OCI-LY1 (cell line): ENCODE results near the gene MEFV.

ENCODE experiments used
- H2AFZ ChIP-seq: fragments of 200-600 bp; sonication (generic), shearing (Covaris generic); 2 replicates; pipeline ENCODE4 v1.6.0; 2014; ENCODE audit warnings: antibody characterized with exemption, mild to moderate bottlenecking, low read length
- H3F3A ChIP-seq: fragments of 200-600 bp; sonication (generic), shearing (Covaris generic); 2 replicates; pipeline ENCODE4 v1.6.0; 2014; ENCODE audit warnings: mild to moderate bottlenecking, antibody characterized with exemption, low read length, moderate library complexity; ENCODE audit not compliant: insufficient read depth
- H3K27ac ChIP-seq: fragments of 200-600 bp; sonication (generic); 2 replicates; pipeline ENCODE4 v1.5.1; 2014; ENCODE audit warnings: low read length, mixed run types, mild to moderate bottlenecking, low read depth; ENCODE audit not compliant: poor library complexity, severe bottlenecking
- H3K27me3 ChIP-seq: fragments of 200-600 bp; sonication (generic); 2 replicates; pipeline ENCODE4 v1.6.0; 2014; ENCODE audit warnings: antibody characterized with exemption, mild to moderate bottlenecking, low read length, moderate library complexity; ENCODE audit not compliant: insufficient read depth
- H3K36me3 ChIP-seq: fragments of 200-600 bp; sonication (generic); 2 replicates; pipeline ENCODE4 v1.6.1; 2014; ENCODE audit warnings: mild to moderate bottlenecking, antibody characterized with exemption, low read length, moderate library complexity, mixed read lengths; ENCODE audit not compliant: insufficient read depth
- H3K4me1 ChIP-seq: fragments of 200-600 bp; sonication (generic); 2 replicates; pipeline ENCODE4 v1.5.1; 2014; ENCODE audit warnings: mild to moderate bottlenecking, low read length, moderate library complexity; ENCODE audit not compliant: insufficient read depth, severe bottlenecking
- H3K4me2 ChIP-seq: fragments of 200-600 bp; sonication (generic), shearing (Covaris generic); 2 replicates; pipeline ENCODE4 v1.6.1; 2014; ENCODE audit warnings: low read length
- H3K4me3 ChIP-seq: fragments of 200-600 bp; sonication (generic); 2 replicates; pipeline ENCODE4 v1.5.1; 2014; ENCODE audit warnings: low read length, low read depth, mild to moderate bottlenecking, mixed read lengths; ENCODE audit not compliant: poor library complexity, severe bottlenecking
- H3K79me2 ChIP-seq: fragments of 200-600 bp; shearing (Covaris generic); 2 replicates; pipeline ENCODE4 v1.6.1; 2016; ENCODE audit warnings: mixed run types, low read length, mixed read lengths; ENCODE audit not compliant: insufficient read depth
- H3K9ac ChIP-seq: fragments of 200-600 bp; sonication (generic), shearing (Covaris generic); 2 replicates; pipeline ENCODE4 v1.6.1; 2014; ENCODE audit warnings: mild to moderate bottlenecking, low read length, mixed read lengths
- H3K9me2 ChIP-seq: fragments of 200-600 bp; sonication (generic), shearing (Covaris generic); 2 replicates; pipeline ENCODE4 v1.6.1; 2014; ENCODE audit warnings: low read depth, mild to moderate bottlenecking, low read length, mixed read lengths
- H3K9me3 ChIP-seq: fragments of 200-600 bp; shearing (Covaris generic); 2 replicates; pipeline ENCODE4 v1.6.1; 2014; ENCODE audit warnings: low read length, mixed read lengths
- H4K20me1 ChIP-seq: fragments of 200-600 bp; sonication (generic), shearing (Covaris generic); 2 replicates; pipeline ENCODE4 v1.6.0; 2016; ENCODE audit warnings: mild to moderate bottlenecking, low read length; ENCODE audit not compliant: insufficient read depth
- CTCF ChIP-seq: fragments of 200-600 bp; sonication (generic), shearing (Covaris generic); IDR thresholded peaks from 2 replicates; pipeline ENCODE4 v1.5.1; 2017; ENCODE audit warnings: mild to moderate bottlenecking, antibody characterized with exemption, low read length, moderate library complexity, mixed read lengths
- EZH2 ChIP-seq: fragments of 200-600 bp; sonication (generic), shearing (Covaris generic); IDR thresholded peaks from 2 replicates; pipeline ENCODE4 v1.8.0; 2017; ENCODE audit warnings: borderline replicate concordance, mixed run types, mild to moderate bottlenecking, antibody characterized with exemption, low read length, moderate library complexity, mixed read lengths

MEFV gene

GRCh38 chr16:3248596-3248995 lies 7.8 kb downstream of the MEFV start:
- Histone ChIP-seq H3K4me1 (no peaks in the 10 kb centered on the region), H3K27ac (no peak overlapping the region), H2AFZ (no peak overlapping the region), H3F3A (no peaks in the 10 kb centered on the region), H3K27me3 (no peaks in the 10 kb centered on the region; the same call in 1 of the 2 replicates), H3K9me3 (no peaks in the 10 kb centered on the region), H3K9ac (no peak overlapping the region), H3K79me2 (no peaks in the 10 kb centered on the region), H4K20me1 (no peaks in the 10 kb centered on the region), H3K36me3 (no peaks in the 10 kb centered on the region), H3K4me3 (no peak overlapping the region), H3K9me2 (no peaks in the 10 kb centered on the region), H3K4me2 (no peak overlapping the region)
- no peak for TF ChIP-seq CTCF
- TF ChIP-seq EZH2: no peak

GRCh38 chr16:3246876-3247275 lies 9.6 kb downstream of the MEFV start:
- Histone ChIP-seq H3K27ac (no peak overlapping the region), H3K79me2 (no peaks in the 10 kb centered on the region), H2AFZ (no peak overlapping the region), H3K4me3 (no peak overlapping the region), H3K27me3 (no peaks in the 10 kb centered on the region; the same call in 1 of the 2 replicates), H4K20me1 (no peaks in the 10 kb centered on the region), H3K9ac (no peak overlapping the region), H3K9me3 (no peaks in the 10 kb centered on the region), H3K4me2 (no peak overlapping the region), H3K9me2 (no peaks in the 10 kb centered on the region), H3K36me3 (no peaks in the 10 kb centered on the region), H3F3A (no peaks in the 10 kb centered on the region), H3K4me1 (no peaks in the 10 kb centered on the region)
- no peak for TF ChIP-seq CTCF

- Histone ChIP-seq H3K27me3 (no peaks in the 10 kb centered on the region; the same call in 1 of the 2 replicates), H3K4me3 (no peak overlapping the region), H4K20me1 (no peaks in the 10 kb centered on the region), H3K9me2 (no peaks in the 10 kb centered on the region), H3K9me3 (no peaks in the 10 kb centered on the region), H3K4me1 (no peaks in the 10 kb centered on the region), H3K79me2 (no peaks in the 10 kb centered on the region), H3K36me3 (no peaks in the 10 kb centered on the region), H3K4me2 (no peak overlapping the region), H3K27ac (no peak overlapping the region), H3K9ac (no peak overlapping the region), H3F3A (no peaks in the 10 kb centered on the region), H2AFZ (no peak overlapping the region)
- no peak for TF ChIP-seq CTCF
- TF ChIP-seq EZH2: no peak
Observed at GRCh38 chr16:3246002-3246401, 10.4 kb downstream of the MEFV start.
